HG02571 (cell line): Measurements from ENCODE around the gene ANLN.

Source experiments
- ATAC-seq: cut with Tn5 transposase; IDR thresholded peaks from one replicate; pipeline ENCODE4 v1.9.1; 2021; ENCODE audit warnings: mild to moderate bottlenecking, moderate library complexity; ENCODE audit not compliant: unreplicated experiment

ANLN gene

DNA sequence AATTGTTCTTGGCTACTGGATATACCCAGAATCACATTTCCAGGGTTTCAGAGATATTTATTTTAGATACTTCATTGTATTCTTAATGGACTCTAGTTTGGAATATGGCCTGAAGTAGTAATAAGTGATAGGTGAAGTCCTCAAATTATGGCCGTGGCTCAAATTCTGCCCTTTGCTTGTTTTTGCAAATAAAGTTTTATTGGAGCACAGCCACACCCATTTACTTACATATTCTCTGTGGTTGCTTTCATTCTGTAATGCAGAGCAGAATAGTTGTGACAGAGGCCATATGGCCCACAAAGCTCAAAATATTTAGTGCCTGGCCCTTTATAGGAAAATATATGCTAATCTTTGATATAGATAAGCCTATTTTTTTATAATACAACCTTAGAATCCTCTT, 19.5 kb downstream of the ANLN start:
- ATAC-seq: no peak

DNA sequence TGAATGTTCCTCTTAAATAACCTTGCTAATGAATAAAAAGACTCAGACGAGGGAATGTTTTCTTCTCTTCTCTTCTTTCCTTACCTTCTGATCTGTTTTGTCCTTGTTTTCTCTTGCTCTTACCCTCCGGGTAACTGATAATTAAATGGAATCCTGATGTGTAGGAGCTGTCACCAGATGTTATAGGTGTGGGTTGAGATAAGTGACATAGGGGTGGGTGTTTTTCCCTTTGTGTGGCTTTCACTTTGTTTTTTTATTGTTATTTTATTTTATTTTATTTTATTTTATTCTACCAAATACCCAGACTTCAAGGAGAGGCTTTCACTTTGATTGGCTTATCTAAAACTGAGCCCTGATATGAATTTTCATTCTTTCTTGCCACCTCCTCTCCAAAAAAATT, 25.5 kb downstream of the ANLN start:
- no peak for ATAC-seq

DNA sequence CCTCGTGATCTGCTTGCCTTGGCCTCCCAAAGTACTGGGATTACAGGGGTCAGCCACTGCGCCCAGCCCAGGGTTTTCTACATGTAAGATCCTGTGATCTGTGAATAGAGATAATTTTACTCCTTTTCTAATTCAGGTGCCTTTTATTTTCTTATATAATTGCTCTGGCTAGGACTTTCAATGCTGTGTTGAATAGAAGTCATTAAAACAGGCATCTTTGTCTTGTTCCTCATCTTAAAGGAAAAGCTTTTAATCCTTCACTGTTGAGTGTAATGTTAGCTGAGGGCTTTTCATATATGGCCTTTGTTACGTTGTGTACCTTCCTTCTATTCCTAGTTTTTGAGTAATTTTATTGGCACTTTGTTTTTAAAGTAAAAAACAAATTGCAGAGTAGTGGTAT, 26.6 kb downstream of the ANLN start:
- ATAC-seq: no peak

- no peak for ATAC-seq
Observed at GRCh38 chr7:36420307-36420706, 30.6 kb downstream of the ANLN start.

DNA sequence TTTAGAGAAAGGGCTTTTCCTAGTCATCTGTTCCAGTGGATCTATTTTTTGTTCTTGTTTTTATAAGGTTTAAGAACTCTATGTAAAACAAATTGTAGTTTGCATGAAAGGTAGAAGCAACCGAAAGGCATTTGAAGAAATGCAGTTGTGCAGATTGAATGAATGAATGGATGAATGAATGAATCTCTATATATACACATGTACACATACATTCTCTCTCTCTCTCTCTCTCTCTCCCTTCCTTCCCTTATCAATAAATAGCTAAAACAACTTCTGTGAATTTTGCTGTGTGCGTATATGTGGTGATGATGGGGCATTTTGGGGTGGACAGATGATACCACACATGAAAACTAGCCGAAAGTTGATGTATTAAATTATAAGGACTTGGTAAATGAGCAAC, 32.4 kb downstream of the ANLN start:
- ATAC-seq: no peak

- ATAC-seq: no peak
Observed at GRCh38 chr7:36423633-36424032, 34.0 kb downstream of the ANLN start.

GRCh38 chr7:36430186-36430585, 40.5 kb downstream of the ANLN start:
- ATAC-seq: no peak

DNA sequence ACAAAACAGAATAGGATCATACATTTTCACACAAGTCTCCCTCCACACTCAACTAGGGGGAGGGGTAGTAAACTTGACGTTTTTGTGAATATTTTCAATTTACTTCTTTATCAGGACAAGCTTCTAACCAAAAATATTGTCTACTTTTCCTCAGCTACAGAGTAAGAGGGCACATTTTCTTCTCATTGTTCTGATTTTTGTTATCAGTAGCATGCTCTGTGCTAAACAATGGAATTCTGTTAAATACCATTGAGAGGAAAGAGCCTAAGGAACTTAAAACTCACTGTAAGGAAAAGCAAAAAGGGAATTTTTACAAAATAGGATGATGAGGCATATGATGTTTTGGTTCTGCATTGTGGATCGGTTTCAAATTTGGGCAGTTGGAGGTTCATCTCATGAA, 41.2 kb downstream of the ANLN start:
- no peak for ATAC-seq

DNA sequence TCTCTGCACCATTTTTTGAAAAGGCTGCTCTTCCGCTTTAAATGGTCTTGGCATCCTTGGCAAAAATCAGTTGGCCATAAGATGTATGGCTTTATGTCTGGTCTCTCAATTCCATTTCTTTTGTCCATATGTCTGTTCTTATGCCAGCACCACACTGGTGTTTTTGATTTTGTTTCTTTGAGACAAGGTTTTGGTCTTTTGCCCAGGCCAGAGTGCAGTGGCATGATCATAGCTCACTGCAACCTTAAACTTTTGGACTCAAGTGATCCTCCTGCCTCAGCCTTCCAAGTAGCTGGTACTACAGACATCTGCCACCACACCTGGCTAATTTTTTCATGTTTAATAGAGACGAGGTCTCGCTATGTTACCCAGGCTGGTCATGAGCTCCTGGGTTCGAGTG, 48.5 kb downstream of the ANLN start:
- no peak for ATAC-seq

DNA sequence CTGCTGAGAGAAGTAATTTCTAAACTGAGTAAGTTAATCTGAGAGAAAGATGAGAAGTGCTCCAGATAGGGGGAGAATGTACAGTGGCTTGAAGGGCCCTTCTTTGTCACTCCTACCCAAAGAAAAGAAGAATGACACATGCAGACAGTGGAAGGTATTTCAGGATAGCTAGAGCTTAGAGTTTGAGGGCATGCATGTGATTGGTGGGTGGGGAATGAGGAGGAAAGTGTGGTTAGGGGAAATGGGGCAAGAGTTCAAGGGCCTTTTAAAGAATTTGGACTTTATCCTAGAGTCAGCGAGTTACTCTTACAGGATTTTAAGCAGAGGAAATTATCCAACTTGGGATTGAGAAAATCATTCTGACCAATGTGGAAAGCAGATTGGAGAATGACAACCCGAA, 50.0 kb downstream of the ANLN start:
- ATAC-seq: no peak

- ATAC-seq: no peak
Observed at GRCh38 chr7:36440880-36441279, 51.2 kb downstream of the ANLN start.

DNA sequence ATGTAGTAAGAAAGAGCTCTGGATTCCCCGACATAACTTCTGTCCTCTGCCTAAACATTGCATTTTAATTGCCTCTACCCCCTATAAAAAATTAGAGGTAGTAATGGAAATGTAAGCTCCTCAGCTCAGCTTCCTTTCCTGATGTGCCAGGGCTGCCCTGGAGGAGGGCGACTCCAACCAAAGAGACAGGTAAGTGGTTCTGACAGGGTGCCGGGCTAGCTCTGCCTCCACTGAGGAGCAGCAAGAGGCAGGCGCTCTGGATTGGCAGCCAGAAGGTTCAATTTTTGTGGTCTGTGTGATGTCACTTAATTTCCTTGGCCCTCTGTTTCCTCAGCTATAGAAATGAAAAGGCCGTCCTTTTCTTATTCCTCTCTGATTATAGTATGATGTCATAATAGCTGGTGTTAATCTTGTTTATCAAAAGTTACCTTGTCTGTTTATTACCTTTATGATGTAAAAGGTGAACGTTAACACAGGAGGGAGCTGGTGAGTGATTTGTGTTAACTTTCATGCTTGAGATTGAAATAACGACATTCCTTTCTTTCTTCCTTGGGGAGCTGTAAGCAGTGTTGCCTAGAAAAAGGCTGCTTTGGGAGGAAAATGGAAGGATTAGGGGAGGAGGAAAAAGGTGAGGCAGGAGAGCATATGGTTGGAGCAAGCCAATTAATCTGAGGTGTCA, 51.8 kb downstream of the ANLN start:
- ATAC-seq: no peak

DNA sequence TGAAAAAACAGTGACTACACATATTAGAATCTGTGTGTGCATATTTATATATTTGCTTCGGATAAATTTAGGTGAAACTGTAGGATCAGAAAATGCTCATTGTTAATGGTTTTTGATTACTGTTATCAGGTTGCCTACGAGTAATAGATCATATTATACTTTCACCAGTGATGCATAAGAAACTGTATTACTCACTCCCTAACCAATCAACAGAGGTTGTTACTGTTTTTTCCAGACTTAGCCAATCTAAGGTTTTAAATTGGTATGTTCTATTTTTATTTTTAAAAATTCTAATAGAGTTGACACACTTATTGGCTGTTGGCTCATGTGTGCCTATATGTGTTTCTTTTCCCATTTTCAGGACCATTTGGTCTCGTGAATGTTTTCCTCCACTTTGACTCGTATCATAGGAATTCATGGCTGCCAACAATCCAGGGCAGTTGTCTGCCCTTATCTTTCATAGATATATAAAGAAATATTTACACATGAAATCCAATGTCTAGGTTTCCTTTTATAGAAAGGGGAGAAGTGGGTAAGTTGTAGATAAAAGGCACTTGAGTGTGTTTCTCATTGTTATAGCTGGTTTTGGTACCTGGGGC, 59.2 kb downstream of the ANLN start:
- ATAC-seq: no peak

DNA sequence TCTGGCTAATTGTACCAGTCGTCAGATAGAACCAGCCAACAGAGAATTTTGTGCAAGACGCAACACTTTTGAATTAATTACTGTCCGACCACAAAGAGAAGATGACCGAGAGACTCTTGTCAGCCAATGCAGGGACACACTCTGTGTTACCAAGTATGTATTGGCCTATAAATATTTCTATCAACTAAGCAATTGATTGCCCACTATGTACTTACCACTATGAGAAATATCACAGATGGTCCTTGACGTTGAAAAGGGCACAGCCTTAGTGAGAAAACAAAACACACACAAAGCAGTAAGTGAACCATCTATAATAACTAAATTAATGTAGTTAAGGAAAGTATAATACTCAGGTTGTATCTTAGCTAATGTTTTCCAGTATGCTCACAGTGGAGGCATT, 60.0 kb downstream of the ANLN start:
- no peak for ATAC-seq

- no peak for ATAC-seq
Observed at GRCh38 chr7:36453769-36454168, 64.1 kb downstream of the ANLN start.

DNA sequence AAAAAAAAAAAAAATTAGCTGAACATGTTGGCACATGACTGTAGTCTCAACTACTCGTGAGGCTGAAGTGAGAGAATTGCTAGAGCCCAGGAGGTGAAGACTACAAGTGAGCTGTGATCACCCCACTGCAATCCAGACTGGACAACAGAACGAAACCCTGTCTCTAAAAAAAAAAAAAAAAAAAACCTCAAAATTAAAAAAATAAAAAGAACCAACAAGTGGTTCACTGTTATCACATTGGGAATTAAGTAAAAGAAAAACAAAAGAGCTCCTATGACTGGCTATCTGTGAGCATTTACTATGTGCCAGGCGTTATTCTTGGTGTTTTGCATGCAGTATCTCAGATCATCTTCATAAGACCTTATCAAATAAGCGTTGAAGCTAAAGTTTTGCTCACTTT, 66.0 kb downstream of the ANLN start:
- ATAC-seq: no peak

DNA sequence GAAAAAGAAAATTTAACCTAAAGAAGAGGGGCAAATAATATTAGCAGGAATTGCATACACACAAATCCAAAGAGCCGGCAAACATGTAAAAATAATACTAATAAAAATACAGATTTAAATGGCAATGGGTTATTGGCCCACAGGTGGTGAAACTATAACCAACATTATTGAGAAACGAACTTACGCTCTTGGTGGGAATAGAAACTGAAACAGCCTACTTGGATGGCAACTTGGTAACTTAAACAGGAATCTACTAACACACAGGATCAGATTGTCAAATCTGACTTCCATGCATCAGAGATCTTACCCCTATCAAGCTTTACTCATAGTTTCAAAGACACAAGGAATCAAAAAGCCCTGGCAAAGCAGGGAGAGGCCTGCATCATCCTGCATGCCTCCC, 66.5 kb downstream of the ANLN start:
- ATAC-seq: no peak

DNA sequence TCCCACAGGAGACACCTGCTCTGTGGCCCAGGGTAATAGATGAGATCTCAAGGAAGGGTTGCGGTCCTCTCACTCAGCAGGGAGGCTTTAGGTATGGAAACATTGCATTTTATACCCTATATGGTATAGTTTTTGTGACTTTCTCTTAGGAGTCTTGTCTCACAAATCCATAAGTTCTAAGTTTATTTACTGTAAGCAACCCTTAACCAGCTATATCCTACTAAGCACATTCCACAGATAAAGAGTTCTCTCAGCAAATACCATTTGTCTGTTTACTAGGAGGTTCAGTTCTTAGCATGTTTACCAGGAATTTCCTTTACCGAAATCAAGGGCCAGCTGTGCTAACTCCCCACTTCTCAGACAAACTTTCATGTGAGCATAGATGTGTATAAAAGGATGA, 66.9 kb downstream of the ANLN start:
- ATAC-seq: no peak

DNA sequence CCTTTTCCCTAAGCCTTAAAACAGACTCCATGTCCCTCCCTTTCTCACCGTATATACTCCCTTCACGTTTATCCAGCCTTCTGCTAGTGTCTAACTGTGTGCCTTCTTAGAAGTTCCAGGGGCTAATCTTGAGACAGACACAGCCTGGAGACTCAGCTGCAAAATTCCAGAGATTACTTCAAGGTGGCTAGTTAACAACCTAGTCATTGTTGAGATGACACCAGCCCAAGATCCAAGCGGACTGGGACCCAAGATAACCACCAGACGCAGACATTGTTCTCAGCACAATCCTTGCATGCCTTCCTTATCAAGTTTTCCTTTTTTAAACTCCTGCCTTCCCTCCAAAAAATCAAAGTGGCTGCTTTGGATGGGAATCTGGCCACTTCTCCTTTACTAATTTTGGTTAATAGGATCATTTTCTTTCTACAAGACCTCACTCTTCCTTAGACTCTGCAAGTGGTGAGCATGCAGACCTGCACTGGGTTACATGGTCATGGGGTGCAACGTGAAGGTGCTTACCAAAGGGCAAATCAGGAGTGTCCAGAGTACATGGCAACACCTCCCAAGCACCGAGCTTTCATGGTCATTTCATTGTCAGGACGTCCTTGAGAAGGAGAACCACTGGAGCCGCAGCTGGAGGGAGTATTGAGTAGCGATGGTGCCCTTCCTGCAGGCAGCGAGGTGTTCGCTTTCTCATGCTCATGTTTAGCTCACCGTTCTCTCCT, 69.7 kb downstream of the ANLN start:
- no peak for ATAC-seq

GRCh38 chr7:36460811-36461429, 71.3 kb downstream of the ANLN start:
- ATAC-seq: no peak

GRCh38 chr7:36462551-36463137, 73.0 kb downstream of the ANLN start:
- no peak for ATAC-seq

DNA sequence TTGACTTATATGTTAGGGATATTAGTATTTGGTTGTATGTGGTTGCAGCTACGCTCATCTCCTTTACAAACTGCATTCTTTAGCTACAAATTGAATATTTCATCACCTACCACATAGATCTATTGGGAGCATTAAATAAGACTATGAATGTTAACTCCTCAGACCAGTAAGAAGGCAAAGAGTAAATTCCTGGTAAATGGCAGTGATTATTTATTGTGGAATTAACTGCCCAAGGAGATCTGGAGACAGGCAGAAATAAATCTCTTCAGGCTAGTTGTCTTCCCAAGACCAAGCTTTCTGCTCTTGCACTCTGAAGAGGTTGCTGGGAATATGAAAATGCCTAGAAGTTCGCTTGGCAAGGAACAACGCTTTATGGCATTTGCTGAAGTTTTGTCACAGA, 74.6 kb downstream of the ANLN start:
- no peak for ATAC-seq
